PC-9 (cell line): ENCODE data around the gene HSFX2. TPM values are rescaled to one million over a fixed set of nuclear protein-coding genes. Genes with fewer than 3 reads are reported as not detected.
"Not testable (repeated sequence)": the region's sequence is repeated elsewhere in the genome, so short reads cannot be mapped to it uniquely, and the experiment has no call there.

Source experiments
- BruUV-seq: library from RNA; stranded (reverse); fragments of 400-500 nt; replicated peaks from 2 replicates; lab custom pipeline; 2021; lab: Mats Ljungman, UMichigan
- CTCF ChIA-PET: fragments of 300-600 bp; sonication (Branson Sonifier 250); formaldehyde crosslinking; loops from one replicate; lab custom pipeline; 2022; ENCODE audit warnings: antibody characterized with exemption; lab: Charles Lee
- POLR2A ChIA-PET: fragments of 300-600 bp; sonication (Branson Sonifier 250); formaldehyde crosslinking; loops from one replicate; lab custom pipeline; 2022; ENCODE audit warnings: antibody characterized with exemption; ENCODE audit not compliant: unreplicated experiment; lab: Charles Lee
- DNase-seq, 2 experiments: peaks; one replicate each; pipeline versions ENCODE4 v3.0.0 to v3.0.0-alpha.2; 2015 to 2022; ENCODE audit warnings: mixed read lengths in 1 of 2
- H2AFZ ChIP-seq: fragments of 200-600 bp; sonication (generic); 2 replicates; pipeline ENCODE4 v1.8.1; 2017; ENCODE audit warnings: antibody characterized with exemption
- H3F3A ChIP-seq: fragments of 200-600 bp; sonication (generic); 2 replicates; pipeline ENCODE4 v1.8.1; 2017; ENCODE audit warnings: antibody characterized with exemption, mild to moderate bottlenecking, low read depth; ENCODE audit not compliant: insufficient read depth
- H3K27ac ChIP-seq: fragments of 200-600 bp; sonication (generic); 2 replicates; pipeline ENCODE4 v1.6.1; 2016; ENCODE audit warnings: mixed run types
- H3K27me3 ChIP-seq: fragments of 200-600 bp; sonication (generic); 2 replicates; pipeline ENCODE4 v1.6.1; 2016; ENCODE audit warnings: low read depth, mixed run types; ENCODE audit not compliant: insufficient read depth
- H3K36me3 ChIP-seq: fragments of 200-600 bp; sonication (generic); 2 replicates; pipeline ENCODE4 v1.6.1; 2016; ENCODE audit warnings: low read depth, mixed run types
- H3K4me1 ChIP-seq: fragments of 200-600 bp; sonication (generic); replicated peaks from 2 replicates; pipeline ENCODE4 v1.6.1; 2016; ENCODE audit warnings: mixed run types; ENCODE audit not compliant: insufficient read depth
- H3K4me2 ChIP-seq: fragments of 200-600 bp; sonication (generic); 2 replicates; pipeline ENCODE4 v1.6.1; 2017; ENCODE audit warnings: mixed run types
- H3K4me3 ChIP-seq: fragments of 200-600 bp; sonication (generic); 2 replicates; pipeline ENCODE4 v1.6.1; 2016; ENCODE audit warnings: mixed run types
- H3K79me2 ChIP-seq: fragments of 200-600 bp; sonication (generic); 2 replicates; pipeline ENCODE4 v1.6.1; 2017; ENCODE audit warnings: low read depth, mixed run types
- H3K9me2 ChIP-seq: fragments of 200-600 bp; sonication (generic); 2 replicates; pipeline ENCODE4 v1.8.1; 2017; ENCODE audit warnings: mild to moderate bottlenecking; ENCODE audit not compliant: insufficient read depth
- H3K9me3 ChIP-seq: fragments of 200-600 bp; sonication (generic); 2 replicates; pipeline ENCODE4 v1.8.1; 2016; ENCODE audit warnings: low read depth; ENCODE audit not compliant: insufficient read depth
- H4K20me1 ChIP-seq: fragments of 200-600 bp; sonication (generic); 2 replicates; pipeline ENCODE4 v1.8.1; 2017; ENCODE audit not compliant: insufficient read depth
- intact Hi-C: fragments of 100-400 bp; cut with micrococcal nuclease; formaldehyde crosslinking; loops from one replicate; pipeline ENCODE4 v1.10.0; 2022; ENCODE audit not compliant: unreplicated experiment
- total RNA-seq: library from RNA; stranded (reverse); gene quantifications from 2 replicates; pipeline ENCODE4 v1.2.3, GENCODE V29; 2021
- TF ChIP-seq, protein P1 (sequence below): fragments of 200-600 bp; sonication (generic); conservative IDR thresholded peaks from 2 replicates; pipeline ENCODE4 v1.6.1; 2017; ENCODE audit warnings: mixed run types, antibody characterized with exemption, mild to moderate bottlenecking, moderate library complexity

HSFX2 gene
- total RNA-seq, 1 experiment from 2014 or later, result 0.28 TPM

DNA sequence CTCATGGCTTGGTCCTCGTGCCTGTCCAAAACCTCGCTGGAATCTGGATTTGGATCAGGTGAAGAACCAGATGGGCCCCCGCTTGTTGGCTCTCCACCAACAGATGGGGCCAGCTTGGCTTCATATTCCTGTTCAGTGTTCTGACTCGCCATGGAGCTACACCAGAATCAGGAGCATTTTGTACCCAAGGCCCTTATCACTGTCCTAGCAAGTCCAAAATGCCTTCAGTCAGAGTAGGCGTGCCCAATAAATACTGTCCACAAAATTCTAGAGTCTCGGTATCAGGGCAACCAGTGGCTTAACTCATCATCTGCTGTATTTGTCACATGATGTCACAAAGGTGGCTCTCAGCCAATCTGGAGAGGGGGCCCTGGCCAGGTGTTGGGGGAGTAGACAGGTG is 45.4 kb downstream of the HSFX2 start, which contains the start of gene HSFX3:
TSS of gene HSFX3 (minus strand) at position 224 of the 400 bp plus-strand sequence. CDS start at position 152, 72 bp downstream.
- intact Hi-C loops, result loop anchor here (10.0 kb wide), 2 partner anchors 1015 to 1145 kb away; partner anchors contain the start of genes MTM1 and MTMR1
- POLR2A ChIA-PET, H3K27me3 ChIP-seq, H3K79me2 ChIP-seq, H2AFZ ChIP-seq, H3K27ac ChIP-seq, H3K4me1 ChIP-seq, H3K36me3 ChIP-seq, H3K4me3 ChIP-seq, BruUV-seq, H3F3A ChIP-seq, H3K4me2 ChIP-seq, H4K20me1 ChIP-seq, H3K9me3 ChIP-seq, DNase-seq, CTCF ChIA-PET, H3K9me2 ChIP-seq: not testable (repeated sequence)

DNA sequence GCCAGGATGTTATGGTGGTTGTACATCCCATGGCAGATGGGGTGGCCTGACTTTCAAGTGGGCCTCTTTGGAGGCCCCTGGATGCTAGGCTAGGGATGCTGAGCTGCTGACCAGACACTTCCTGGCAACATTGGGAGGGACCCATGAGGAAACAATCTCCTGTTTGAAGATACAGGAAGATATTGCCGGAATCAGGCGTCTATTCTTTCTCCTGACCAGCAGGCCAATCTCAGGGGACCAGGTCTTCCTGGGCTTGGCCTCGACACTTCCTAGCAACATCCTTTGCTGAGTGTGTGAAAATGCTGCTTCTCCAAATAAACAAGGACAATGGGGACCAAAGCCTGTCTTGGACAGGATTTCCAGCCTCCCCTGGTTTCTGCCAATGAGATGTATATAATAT is 47.3 kb downstream of the HSFX2 start:
- H2AFZ ChIP-seq, H3K4me2 ChIP-seq, H4K20me1 ChIP-seq, H3K4me1 ChIP-seq, POLR2A ChIA-PET, H3K36me3 ChIP-seq, H3K27ac ChIP-seq, BruUV-seq, H3K27me3 ChIP-seq, H3K4me3 ChIP-seq, H3K9me2 ChIP-seq, DNase-seq, CTCF ChIA-PET, H3K9me3 ChIP-seq, H3K79me2 ChIP-seq, H3F3A ChIP-seq: not testable (repeated sequence)
- intact Hi-C loops, result loop anchor here (10.0 kb wide), 2 partner anchors 1017 to 1147 kb away; partner anchors contain the start of genes MTM1 and MTMR1

DNA sequence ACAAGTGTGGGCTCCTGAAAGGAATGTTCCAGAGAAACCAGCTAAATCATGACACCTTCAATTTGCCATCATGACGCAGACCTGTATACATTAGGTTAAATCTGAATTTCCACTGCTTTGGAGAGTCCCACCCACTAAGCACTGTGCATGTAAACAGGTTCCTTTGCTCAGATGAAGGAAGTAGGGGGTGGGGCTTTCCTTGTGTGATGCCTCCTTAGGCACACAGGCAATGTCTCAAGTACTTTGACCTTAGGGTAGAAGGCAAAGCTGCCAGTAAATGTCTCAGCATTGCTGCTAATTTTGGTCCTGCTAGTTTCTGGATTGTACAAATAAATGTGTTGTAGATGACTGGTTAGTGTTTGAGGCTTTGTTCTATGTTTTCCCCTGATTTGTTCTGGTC is 48.2 kb downstream of the HSFX2 start:
- BruUV-seq, POLR2A ChIA-PET, DNase-seq, H3K9me3 ChIP-seq, H2AFZ ChIP-seq, H3K79me2 ChIP-seq, H3K4me1 ChIP-seq, H3K27ac ChIP-seq, H3K27me3 ChIP-seq, H4K20me1 ChIP-seq, CTCF ChIA-PET, H3K4me3 ChIP-seq, H3F3A ChIP-seq, H3K9me2 ChIP-seq, H3K4me2 ChIP-seq, H3K36me3 ChIP-seq: not testable (repeated sequence)
- intact Hi-C loops, result loop anchor here (10.0 kb wide), 2 partner anchors 1018 to 1148 kb away; partner anchors contain the start of genes MTM1 and MTMR1

DNA sequence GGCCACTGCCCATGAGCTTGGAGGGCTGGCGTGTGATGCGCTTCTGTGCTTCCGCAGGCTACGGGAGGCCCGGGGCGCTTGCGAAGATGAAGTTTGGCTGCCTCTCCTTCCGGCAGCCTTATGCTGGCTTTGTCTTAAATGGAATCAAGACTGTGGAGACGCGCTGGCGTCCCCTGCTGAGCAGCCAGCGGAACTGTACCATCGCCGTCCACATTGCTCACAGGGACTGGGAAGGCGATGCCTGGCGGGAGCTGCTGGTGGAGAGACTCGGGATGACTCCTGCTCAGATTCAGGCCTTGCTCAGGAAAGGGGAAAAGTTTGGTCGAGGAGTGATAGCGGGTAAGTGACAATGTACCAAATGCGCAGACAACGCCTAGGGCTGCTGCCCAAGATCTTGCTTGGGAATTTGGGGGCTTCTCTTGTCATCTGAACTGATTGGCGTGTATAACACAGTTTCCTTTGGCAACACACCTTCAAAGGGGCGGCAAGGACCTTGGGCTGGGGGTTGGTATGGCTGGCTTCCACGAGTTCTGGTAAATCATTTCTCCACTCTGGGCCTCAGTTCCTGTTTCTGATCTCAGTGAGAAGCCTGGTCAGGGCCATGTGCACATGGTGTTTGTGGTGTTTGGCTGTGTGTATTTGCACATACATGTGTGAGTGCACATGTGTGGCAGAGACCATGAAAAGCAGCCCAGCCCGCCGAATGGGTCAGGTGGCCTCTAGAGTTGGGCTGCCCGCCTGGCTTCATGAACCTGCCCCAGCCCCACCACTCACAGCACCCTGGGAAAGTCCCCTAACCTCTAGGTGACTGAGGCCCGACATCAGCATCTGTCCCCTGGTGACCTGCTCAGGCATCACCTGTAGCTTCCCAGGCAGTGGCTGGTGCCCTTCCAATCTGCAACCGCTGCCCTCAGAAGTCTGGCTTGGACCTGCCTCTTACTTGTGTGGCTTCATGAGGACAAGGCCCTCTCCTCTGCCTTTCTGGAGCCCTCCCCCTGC is 49.3 kb downstream of the HSFX2 start:
- H2AFZ ChIP-seq, BruUV-seq, H4K20me1 ChIP-seq, DNase-seq, H3K9me3 ChIP-seq, H3K4me2 ChIP-seq, H3K27me3 ChIP-seq, H3K9me2 ChIP-seq, H3K27ac ChIP-seq, H3K4me1 ChIP-seq, H3F3A ChIP-seq, H3K4me3 ChIP-seq, H3K36me3 ChIP-seq, POLR2A ChIA-PET, H3K79me2 ChIP-seq, CTCF ChIA-PET: not testable (repeated sequence)
- TF ChIP-seq, protein P1, sequence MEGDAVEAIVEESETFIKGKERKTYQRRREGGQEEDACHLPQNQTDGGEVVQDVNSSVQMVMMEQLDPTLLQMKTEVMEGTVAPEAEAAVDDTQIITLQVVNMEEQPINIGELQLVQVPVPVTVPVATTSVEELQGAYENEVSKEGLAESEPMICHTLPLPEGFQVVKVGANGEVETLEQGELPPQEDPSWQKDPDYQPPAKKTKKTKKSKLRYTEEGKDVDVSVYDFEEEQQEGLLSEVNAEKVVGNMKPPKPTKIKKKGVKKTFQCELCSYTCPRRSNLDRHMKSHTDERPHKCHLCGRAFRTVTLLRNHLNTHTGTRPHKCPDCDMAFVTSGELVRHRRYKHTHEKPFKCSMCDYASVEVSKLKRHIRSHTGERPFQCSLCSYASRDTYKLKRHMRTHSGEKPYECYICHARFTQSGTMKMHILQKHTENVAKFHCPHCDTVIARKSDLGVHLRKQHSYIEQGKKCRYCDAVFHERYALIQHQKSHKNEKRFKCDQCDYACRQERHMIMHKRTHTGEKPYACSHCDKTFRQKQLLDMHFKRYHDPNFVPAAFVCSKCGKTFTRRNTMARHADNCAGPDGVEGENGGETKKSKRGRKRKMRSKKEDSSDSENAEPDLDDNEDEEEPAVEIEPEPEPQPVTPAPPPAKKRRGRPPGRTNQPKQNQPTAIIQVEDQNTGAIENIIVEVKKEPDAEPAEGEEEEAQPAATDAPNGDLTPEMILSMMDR, result peak; percentile 34; the same call in 1 of the 2 replicates
- intact Hi-C loops, result loop anchor here (10.0 kb wide), 2 partner anchors 1019 to 1149 kb away; partner anchors contain the start of genes MTM1 and MTMR1

Other genes starting within 250 kb of the HSFX2 start
- 169 and 214 TPM in 2 replicates for gene IDS, start 90.0 kb downstream of the HSFX2 start, total RNA-seq
- 24.3 and 25.1 TPM in 2 replicates for gene EOLA1, start 54.3 kb downstream of the HSFX2 start, total RNA-seq
- gene HSFX3, start 45.4 kb downstream of the HSFX2 start, total RNA-seq, result not detected in 2 replicates
- gene MAGEA9B, start 7.9 kb downstream of the HSFX2 start, total RNA-seq, result not detected in 2 replicates
- 39.5 and 45.7 TPM in 2 replicates for gene TMEM185A, start 36.5 kb upstream of the HSFX2 start, total RNA-seq
- not detected in 2 replicates for gene MAGEA11, start 116.7 kb upstream of the HSFX2 start, total RNA-seq
- 2.4 and 3.0 TPM in 2 replicates for gene HSFX1, start 178.8 kb upstream of the HSFX2 start, total RNA-seq
- gene MAGEA9, start 186.6 kb upstream of the HSFX2 start, total RNA-seq, result not detected in 2 replicates